NCI-H345 (cell line): ENCODE results near the gene ZIC3.

ENCODE experiments used
- DNase-seq: peaks from one replicate; lab custom pipeline; 2025; lab: John Stamatoyannopoulos, UW

Gene ZIC3

GRCh38 chrX:137574102-137574783, 8.3 kb downstream of the ZIC3 start:
- no peak for DNase-seq

- DNase-seq: no peak
Measured at GRCh38 chrX:137574784-137575293, 8.9 kb downstream of the ZIC3 start.

- no peak for DNase-seq
Measured at GRCh38 chrX:137575596-137576255, 9.8 kb downstream of the ZIC3 start.

GRCh38 chrX:137587151-137587550, 21.2 kb downstream of the ZIC3 start:
- no peak for DNase-seq

GRCh38 chrX:137600769-137601168, 34.8 kb downstream of the ZIC3 start:
- DNase-seq: no peak
